Measurements from ENCODE around the gene INTS7.
"Not testable (repeated sequence)": the region's sequence is repeated elsewhere in the genome, so short reads cannot be mapped to it uniquely, and the experiment has no call there.

The INTS7 gene

DNA sequence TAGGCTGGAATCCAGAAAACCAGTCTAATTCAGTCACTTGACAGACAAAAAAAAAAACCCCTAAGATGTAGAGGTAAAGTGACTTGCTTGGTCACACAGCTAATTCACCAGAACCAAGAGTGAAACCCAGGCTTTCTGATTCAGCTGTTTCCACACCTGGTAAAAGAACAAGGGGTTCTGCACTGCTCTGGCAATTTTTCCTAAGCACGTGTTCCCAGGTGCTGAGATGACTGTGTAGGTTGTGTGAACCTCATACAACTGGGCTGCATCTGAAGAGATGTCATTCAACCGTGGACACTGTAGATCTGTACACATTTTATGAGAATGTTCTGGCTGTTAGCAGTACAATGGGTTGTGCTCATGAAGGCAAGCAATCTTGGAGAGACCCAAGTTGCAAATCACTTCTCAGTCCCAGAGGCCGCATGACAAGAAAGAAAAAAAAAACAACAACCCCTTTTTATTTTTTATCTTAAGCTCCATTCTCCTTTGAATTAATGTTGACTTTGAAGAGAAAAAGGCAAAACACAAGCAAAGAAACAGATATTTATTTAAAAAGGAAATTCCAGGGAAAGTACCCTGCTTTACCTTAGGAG lies 95.4 kb downstream of the INTS7 start:
- H3K4me3 ChIP-seq, result no peak overlapping the region
- H4K20me1 ChIP-seq, result no peaks in the 10 kb centered on the region
- no peak overlapping the region for H3K4me2 ChIP-seq
- H3K9ac ChIP-seq, result no peak overlapping the region
- no peak for TF ChIP-seq Cebpa-rat (IDR thresholded peaks at IDR 0.05)
- no peak overlapping the region for H3K27ac ChIP-seq
- peaks cover 21% of the 10 kb centered on the region for H3K4me1 ChIP-seq
- H3K9me3 ChIP-seq, result no peaks in the 10 kb centered on the region
- peaks cover 35% of the 10 kb centered on the region for H3K36me3 ChIP-seq
- no peaks in the 10 kb centered on the region for H3K27me3 ChIP-seq

DNA sequence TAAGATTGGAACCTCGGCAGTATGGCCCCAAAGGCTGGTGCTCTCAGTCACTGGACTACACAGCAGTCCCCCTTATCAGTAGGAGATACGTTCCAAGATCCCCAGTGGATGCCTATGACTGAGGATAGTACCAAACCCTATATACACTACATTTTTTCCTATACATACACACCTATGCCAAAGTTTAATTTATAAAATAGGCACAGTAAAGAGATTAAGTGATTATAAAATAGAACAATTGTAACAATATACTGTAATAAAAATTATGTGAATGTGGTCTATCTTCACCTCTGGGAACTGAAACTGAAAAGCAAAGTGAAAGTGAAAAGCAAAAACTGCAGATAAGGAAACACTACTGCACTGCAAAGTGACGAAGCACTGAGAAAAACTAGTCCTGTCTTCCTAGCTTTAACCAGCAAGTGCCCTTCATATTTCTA lies 96.8 kb downstream of the INTS7 start:
- no peak for TF ChIP-seq Cebpa-rat (IDR thresholded peaks at IDR 0.05)
- Histone ChIP-seq H3K27me3 (no peaks in the 10 kb centered on the region), H3K4me2 (peak overlapping the region; percentile 58), H4K20me1 (no peaks in the 10 kb centered on the region), H3K27ac (0 out of 2 replicates have a peak overlapping the region, but pooled peaks have one; percentile 0), H3K4me1 (peaks cover 21% of the 10 kb centered on the region), H3K9ac (no peak overlapping the region), H3K9me3 (no peaks in the 10 kb centered on the region), H3K36me3 (peaks cover 23% of the 10 kb centered on the region), H3K4me3 (no peak overlapping the region)

DNA sequence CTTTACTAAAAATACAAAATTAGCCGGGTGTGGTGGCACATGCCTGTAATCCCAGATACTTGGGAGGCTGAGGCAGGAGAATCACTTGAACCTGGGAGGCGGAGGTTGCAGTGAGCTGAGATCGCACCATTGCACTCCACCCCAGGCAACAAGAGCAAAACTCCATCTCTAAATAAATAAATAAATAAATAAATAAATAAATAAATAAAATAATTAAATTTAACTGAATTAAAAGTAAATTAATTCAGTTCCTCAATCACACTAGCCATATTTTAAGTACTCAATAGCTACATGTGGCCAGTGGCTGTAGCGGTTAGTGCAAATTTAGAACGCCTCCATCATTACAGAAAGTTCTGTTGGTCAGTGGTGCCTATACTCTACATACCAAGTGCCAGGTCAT lies 97.9 kb downstream of the INTS7 start:
- not testable (repeated sequence) for H4K20me1 ChIP-seq, H3K4me2 ChIP-seq, H3K9ac ChIP-seq, H3K27me3 ChIP-seq, H3K9me3 ChIP-seq, H3K27ac ChIP-seq, H3K4me3 ChIP-seq
- H3K4me1 ChIP-seq, result peaks cover 21% of the 10 kb centered on the region
- peaks cover 13% of the 10 kb centered on the region for H3K36me3 ChIP-seq

DNA sequence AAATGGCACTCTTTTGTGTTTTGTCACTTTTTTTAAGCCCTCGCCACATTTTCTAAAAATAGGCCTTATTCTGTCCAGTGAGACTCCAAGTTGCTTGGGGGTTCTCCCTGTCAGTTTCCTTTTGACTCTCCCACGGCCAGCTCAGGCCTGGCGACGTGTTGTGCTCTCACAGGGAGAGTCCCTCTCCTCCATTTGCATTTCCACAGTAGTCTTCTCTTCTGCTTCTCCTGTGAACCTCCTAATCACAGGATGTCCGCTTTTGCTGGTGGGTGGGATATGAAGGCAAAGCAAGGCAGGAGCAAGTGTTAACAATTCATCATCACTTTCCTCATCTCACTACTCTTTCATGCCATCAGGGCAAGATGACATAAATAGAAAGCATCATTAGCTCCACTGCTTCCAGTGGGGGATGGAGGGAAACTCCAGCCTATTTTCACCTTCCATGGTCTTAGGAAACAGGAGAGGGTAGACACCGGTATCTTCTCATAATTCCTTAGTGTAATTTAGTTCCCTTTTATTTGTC lies 99.8 kb downstream of the INTS7 start:
- Histone ChIP-seq H3K27ac (no peak overlapping the region), H3K27me3 (no peaks in the 10 kb centered on the region), H3K9me3 (no peaks in the 10 kb centered on the region), H3K36me3 (no peaks in the 10 kb centered on the region), H3K9ac (no peak overlapping the region), H3K4me3 (no peak overlapping the region), H3K4me1 (peaks cover 21% of the 10 kb centered on the region), H3K4me2 (no peak overlapping the region), H4K20me1 (no peaks in the 10 kb centered on the region)
- TF ChIP-seq Cebpa-rat (IDR thresholded peaks at IDR 0.05), result no peak

DNA sequence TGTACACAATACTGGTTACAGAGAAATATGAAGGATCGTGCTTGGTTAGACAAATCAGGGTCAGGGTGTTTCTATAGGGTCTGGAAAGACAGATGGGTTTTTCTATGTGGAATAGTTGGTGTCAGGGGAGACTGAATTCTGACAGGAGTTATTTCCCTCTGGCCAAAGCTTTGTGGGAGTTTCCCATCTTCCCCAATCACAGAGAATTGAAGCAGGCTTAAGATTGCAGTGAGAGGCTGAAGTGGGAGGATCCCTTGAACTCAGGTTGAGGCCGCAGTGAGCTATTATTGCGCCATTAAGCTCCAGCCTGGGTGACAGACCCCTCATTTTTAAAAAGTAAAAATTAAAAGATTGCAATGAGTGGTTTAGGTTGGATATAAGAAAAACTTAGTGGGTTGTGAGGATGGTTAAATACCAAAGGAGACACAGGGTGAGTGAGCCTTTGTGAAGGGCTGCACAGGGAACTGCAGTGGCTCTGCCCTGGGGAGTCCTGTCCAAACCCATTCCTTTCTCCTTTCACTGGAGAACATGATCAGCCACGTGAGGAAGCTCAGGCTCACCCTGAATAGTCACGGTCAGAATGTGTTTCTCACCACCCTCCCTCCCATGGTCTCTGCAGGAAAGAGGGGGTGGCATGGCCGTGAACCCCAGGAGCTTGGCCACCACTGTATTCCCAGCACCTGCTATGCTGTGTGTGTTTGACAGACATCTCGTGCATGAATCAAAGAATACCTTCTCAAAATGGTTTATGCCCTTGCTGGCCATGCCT lies 101.2 kb downstream of the INTS7 start:
- no peak overlapping the region for H3K9ac ChIP-seq
- no peak overlapping the region for H3K4me2 ChIP-seq
- TF ChIP-seq Cebpa-rat (IDR thresholded peaks at IDR 0.05), result no peak
- H3K4me3 ChIP-seq, result no peak overlapping the region
- H3K27ac ChIP-seq, result no peak overlapping the region
- H3K9me3 ChIP-seq, result no peaks in the 10 kb centered on the region
- H4K20me1 ChIP-seq, result no peaks in the 10 kb centered on the region
- peaks cover 17% of the 10 kb centered on the region for H3K4me1 ChIP-seq
- H3K27me3 ChIP-seq, result no peaks in the 10 kb centered on the region
- no peaks in the 10 kb centered on the region for H3K36me3 ChIP-seq

DNA sequence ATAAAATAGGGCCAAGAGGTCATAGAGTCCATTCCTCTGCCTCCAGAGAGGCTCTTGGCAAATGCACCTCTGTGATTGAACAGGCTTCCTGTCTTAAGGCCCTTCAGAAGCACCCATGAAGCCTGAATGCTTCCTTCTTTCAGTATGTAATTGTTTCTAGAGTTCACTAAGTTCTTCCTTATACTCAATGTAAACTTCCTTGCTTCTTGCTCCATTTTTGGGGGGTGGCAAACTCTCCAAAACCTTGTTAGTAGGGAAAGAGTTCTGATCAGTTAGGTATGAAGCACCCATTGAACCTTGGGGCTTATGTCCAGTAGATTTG lies 102.5 kb downstream of the INTS7 start:
- Histone ChIP-seq H4K20me1 (no peaks in the 10 kb centered on the region), H3K36me3 (no peaks in the 10 kb centered on the region), H3K27ac (no peak overlapping the region), H3K4me1 (peaks cover 8% of the 10 kb centered on the region), H3K9ac (no peak overlapping the region), H3K4me2 (no peak overlapping the region), H3K4me3 (no peak overlapping the region), H3K9me3 (no peaks in the 10 kb centered on the region), H3K27me3 (no peaks in the 10 kb centered on the region)
- TF ChIP-seq Cebpa-rat (IDR thresholded peaks at IDR 0.05), result no peak

DNA sequence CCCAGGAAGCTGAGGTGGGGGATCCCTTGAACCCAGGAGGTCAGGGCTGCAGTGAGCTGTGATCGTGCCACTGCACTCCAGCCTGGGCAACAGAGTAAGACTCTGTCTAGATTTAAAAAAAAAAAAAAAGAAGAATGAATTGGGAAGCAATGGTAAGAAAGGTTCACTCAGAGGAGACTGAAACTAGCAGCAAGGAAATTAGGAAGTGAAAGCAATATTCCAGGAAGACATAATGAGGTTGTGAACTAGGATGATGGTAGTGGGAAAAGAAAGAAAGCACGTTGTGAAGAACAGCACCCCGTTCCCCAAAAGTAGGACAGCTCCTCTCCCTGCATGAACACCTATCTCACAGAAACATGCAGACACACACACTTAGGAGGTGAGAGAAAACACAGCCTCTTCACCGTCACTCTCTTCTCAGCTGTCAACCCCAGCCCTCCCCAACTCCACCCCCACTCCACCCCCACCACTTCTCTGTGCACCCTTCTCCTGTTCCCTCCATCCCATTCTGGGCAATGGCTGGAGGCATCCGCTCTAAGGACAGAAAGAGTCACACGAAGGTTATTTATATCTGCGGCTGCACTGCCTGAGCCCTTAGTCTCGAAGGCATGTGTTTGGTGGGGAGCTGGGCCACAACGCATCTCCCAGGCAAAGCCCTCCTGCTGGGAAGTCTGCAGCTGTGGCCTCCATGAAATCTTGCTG lies 103.0 kb downstream of the INTS7 start:
- Histone ChIP-seq H3K36me3 (no peaks in the 10 kb centered on the region), H3K9me3 (no peaks in the 10 kb centered on the region), H4K20me1 (no peaks in the 10 kb centered on the region), H3K27ac (no peak overlapping the region), H3K4me3 (no peak overlapping the region), H3K4me1 (peaks cover 8% of the 10 kb centered on the region), H3K9ac (no peak overlapping the region), H3K4me2 (no peak overlapping the region), H3K27me3 (no peaks in the 10 kb centered on the region)
- no peak for TF ChIP-seq Cebpa-rat (IDR thresholded peaks at IDR 0.05)

DNA sequence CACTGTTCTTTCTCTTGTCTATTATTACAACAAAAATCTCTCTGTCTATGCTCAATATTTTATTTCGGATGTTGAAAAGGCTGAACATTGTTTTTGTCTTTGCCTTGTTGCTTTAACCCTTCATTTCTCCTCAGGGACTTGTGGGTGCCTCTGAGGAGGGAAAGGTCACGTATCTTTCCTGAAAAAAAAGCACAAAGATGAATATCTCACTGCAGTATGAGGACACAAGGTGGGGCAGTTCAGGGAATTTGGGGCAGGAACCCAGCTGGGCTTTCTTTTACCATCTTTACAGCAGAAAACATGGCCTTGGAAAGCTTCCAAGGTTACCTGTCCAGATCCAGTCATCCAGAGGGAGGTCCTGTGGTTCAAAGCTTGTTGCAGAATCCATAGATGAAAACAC lies 105.7 kb downstream of the INTS7 start:
- H4K20me1 ChIP-seq, result no peaks in the 10 kb centered on the region
- H3K4me2 ChIP-seq, result no peak overlapping the region

DNA sequence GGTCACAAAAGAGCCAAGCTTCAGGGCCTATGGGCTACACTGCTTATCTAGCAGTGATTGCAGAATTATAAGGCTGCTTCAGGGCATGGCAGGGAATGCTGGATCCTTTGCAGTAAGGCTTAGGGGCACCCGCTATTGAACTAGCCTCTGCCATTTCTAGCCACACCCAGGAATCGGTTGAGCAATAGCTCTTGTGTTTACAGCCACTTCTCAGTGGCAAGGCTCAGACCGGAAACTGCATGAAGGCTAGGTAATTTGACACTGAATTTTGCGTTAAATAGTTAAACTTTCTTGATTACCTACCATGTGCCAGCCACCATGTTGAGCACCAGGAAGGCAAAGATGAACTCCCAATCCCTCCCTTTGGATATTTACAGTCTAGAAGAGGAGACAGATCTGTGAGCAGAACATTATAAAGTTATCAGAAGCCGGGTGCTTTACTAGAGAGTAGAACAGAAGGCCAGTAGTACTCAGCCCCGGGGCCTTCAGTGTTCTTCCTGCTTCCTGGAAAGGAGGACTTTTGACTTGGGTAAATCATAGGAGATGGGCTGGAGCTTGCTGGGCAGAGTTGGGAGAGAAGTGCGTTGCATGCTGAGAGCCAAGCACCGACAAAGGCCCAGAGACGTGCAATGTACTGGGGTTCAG lies 106.2 kb downstream of the INTS7 start:
- no peak overlapping the region for H3K9ac ChIP-seq
- H3K4me2 ChIP-seq, result no peak overlapping the region
- no peaks in the 10 kb centered on the region for H3K27me3 ChIP-seq
- H4K20me1 ChIP-seq, result no peaks in the 10 kb centered on the region
- H3K9me3 ChIP-seq, result no peaks in the 10 kb centered on the region
- H3K27ac ChIP-seq, result no peak overlapping the region
- no peaks in the 10 kb centered on the region for H3K36me3 ChIP-seq
- H3K4me3 ChIP-seq, result no peak overlapping the region
- no peak for TF ChIP-seq Cebpa-rat (IDR thresholded peaks at IDR 0.05)
- no peaks in the 10 kb centered on the region for H3K4me1 ChIP-seq

More for the DNA sequence above, 105.7 kb downstream of the INTS7 start:
- H3K4me1 ChIP-seq, result no peaks in the 10 kb centered on the region
- no peak overlapping the region for H3K4me3 ChIP-seq
- no peaks in the 10 kb centered on the region for H3K36me3 ChIP-seq
- H3K27me3 ChIP-seq, result no peaks in the 10 kb centered on the region
- no peak overlapping the region for H3K27ac ChIP-seq
- no peak overlapping the region for H3K9ac ChIP-seq
- TF ChIP-seq Cebpa-rat (IDR thresholded peaks at IDR 0.05), result no peak
- no peaks in the 10 kb centered on the region for H3K9me3 ChIP-seq

Measured in BLaER1 (cell line).